WERI-Rb-1 (cell line): ENCODE measurements around the gene ZNFX1.
A peak's percentile ranks its signal among the peaks of the same experiment; 100 is the strongest.
"Not testable (repeated sequence)": the region's sequence is repeated elsewhere in the genome, so short reads cannot be mapped to it uniquely, and the experiment has no call there.

Experiments
- DNase-seq: peaks from one replicate; pipeline ENCODE4 v3.0.0-alpha.2; 2020
- H3K27ac ChIP-seq: fragments of 250-450 bp; sonication (Bioruptor Pico); 2 replicates; pipeline ENCODE4 v1.5.1; 2020; ENCODE audit warnings: mild to moderate bottlenecking, moderate library complexity
- H3K27me3 ChIP-seq: fragments of 250-450 bp; sonication (Bioruptor Pico); 2 replicates; pipeline ENCODE4 v1.5.1; 2021; ENCODE audit warnings: mild to moderate bottlenecking, low read depth, moderate library complexity; ENCODE audit not compliant: insufficient read depth, severe bottlenecking
- H3K36me3 ChIP-seq: fragments of 250-450 bp; sonication (Bioruptor Pico); 2 replicates; pipeline ENCODE4 v1.5.1; 2020; ENCODE audit warnings: mild to moderate bottlenecking, moderate library complexity
- H3K4me3 ChIP-seq: 2 replicates; pipeline ENCODE4 v1.5.1; 2011; ENCODE audit warnings: low read depth, mild to moderate bottlenecking, control low read depth, low read length
- H3K9me3 ChIP-seq: fragments of 250-450 bp; sonication (Bioruptor Pico); 2 replicates; pipeline ENCODE4 v1.5.1; 2021; ENCODE audit warnings: mild to moderate bottlenecking, moderate library complexity; ENCODE audit not compliant: severe bottlenecking
- CTCF ChIP-seq: IDR thresholded peaks from 2 replicates; pipeline ENCODE4 v1.5.1; 2011; ENCODE audit warnings: low read depth, mild to moderate bottlenecking, control low read depth, inconsistent platforms, low read length

The ZNFX1 gene

GRCh38 chr20:49319208-49319809, 41.5 kb upstream of the ZNFX1 start:
- TF ChIP-seq CTCF: no peak
- Histone ChIP-seq H3K27ac (no peak overlapping the region), H3K9me3 (no peaks in the 10 kb centered on the region), H3K4me3 (no peak overlapping the region), H3K27me3 (peaks cover 19% of the 10 kb centered on the region), H3K36me3 (no peaks in the 10 kb centered on the region)
- DNase-seq: no peak

- DNase-seq: peak; percentile 19
- TF ChIP-seq CTCF: no peak
- H3K9me3 ChIP-seq: no peaks in the 10 kb centered on the region
- H3K27me3 ChIP-seq: peaks cover 19% of the 10 kb centered on the region
- H3K36me3 ChIP-seq: no peaks in the 10 kb centered on the region
- H3K4me3 ChIP-seq: peak overlapping the region; percentile 41
- no peak overlapping the region for H3K27ac ChIP-seq
Measured at GRCh38 chr20:49318430-49319207, 40.8 kb upstream of the ZNFX1 start.

- Histone ChIP-seq H3K27ac (no peak overlapping the region), H3K27me3 (peaks cover 19% of the 10 kb centered on the region), H3K4me3 (peak overlapping the region; percentile 41), H3K9me3 (no peaks in the 10 kb centered on the region), H3K36me3 (no peaks in the 10 kb centered on the region)
- no peak for TF ChIP-seq CTCF
- DNase-seq: no peak
Measured at GRCh38 chr20:49318091-49318429, 40.2 kb upstream of the ZNFX1 start.

GRCh38 chr20:49316704-49317103, 38.8 kb upstream of the ZNFX1 start:
- H3K27ac ChIP-seq: no peak overlapping the region
- no peak for DNase-seq
- H3K27me3 ChIP-seq: peaks cover 19% of the 10 kb centered on the region
- no peaks in the 10 kb centered on the region for H3K9me3 ChIP-seq
- H3K4me3 ChIP-seq: no peak overlapping the region
- H3K36me3 ChIP-seq: no peaks in the 10 kb centered on the region
- no peak for TF ChIP-seq CTCF

GRCh38 chr20:49315580-49315979, 37.7 kb upstream of the ZNFX1 start:
- Histone ChIP-seq H3K4me3 (no peak overlapping the region), H3K27me3 (peaks cover 19% of the 10 kb centered on the region), H3K27ac (no peak overlapping the region), H3K9me3 (no peaks in the 10 kb centered on the region), H3K36me3 (no peaks in the 10 kb centered on the region)
- no peak for DNase-seq
- TF ChIP-seq CTCF: no peak

GRCh38 chr20:49314052-49314451, 36.2 kb upstream of the ZNFX1 start:
- H3K9me3 ChIP-seq, H3K36me3 ChIP-seq, H3K27ac ChIP-seq, H3K4me3 ChIP-seq, DNase-seq: not testable (repeated sequence)
- peaks cover 14% of the 10 kb centered on the region for H3K27me3 ChIP-seq
